Smooth muscle cell (in vitro differentiated cells): ENCODE data around the gene MXRA8. TPM values are rescaled to one million over a fixed set of nuclear protein-coding genes. Genes with fewer than 3 reads are reported as not detected.

Experiments
- DNase-seq: peaks from one replicate; lab custom pipeline; 2025; ENCODE audit not compliant: unreplicated experiment; lab: John Stamatoyannopoulos, UW
- H2AFZ ChIP-seq: fragments of 200-600 bp; sonication (generic); 2 replicates; pipeline ENCODE4 v1.6.0; 2016; ENCODE audit warnings: antibody characterized with exemption, low read depth, mild to moderate bottlenecking
- H3F3A ChIP-seq: fragments of 200-600 bp; sonication (generic); 2 replicates; pipeline ENCODE4 v1.6.0; 2017; ENCODE audit warnings: antibody characterized with exemption, low read depth
- H3K27ac ChIP-seq: fragments of 200-600 bp; sonication (generic); 2 replicates; pipeline ENCODE4 v1.5.1; 2016; ENCODE audit warnings: low read depth, mild to moderate bottlenecking
- H3K27me3 ChIP-seq: fragments of 200-600 bp; sonication (generic); 2 replicates; pipeline ENCODE4 v1.6.1; 2016; ENCODE audit warnings: low read depth, mild to moderate bottlenecking
- H3K36me3 ChIP-seq: fragments of 200-600 bp; sonication (generic); 2 replicates; pipeline ENCODE4 v1.5.1; 2016; ENCODE audit warnings: low read depth
- H3K4me1 ChIP-seq: fragments of 200-600 bp; sonication (generic); 2 replicates; pipeline ENCODE4 v1.5.1; 2016; ENCODE audit warnings: low read depth
- H3K4me2 ChIP-seq: fragments of 200-600 bp; sonication (generic); 2 replicates; pipeline ENCODE4 v1.6.0; 2016; ENCODE audit warnings: mild to moderate bottlenecking
- H3K4me3 ChIP-seq: fragments of 200-600 bp; sonication (generic); 2 replicates; pipeline ENCODE4 v1.5.1; 2016; ENCODE audit warnings: mild to moderate bottlenecking
- H3K79me2 ChIP-seq: fragments of 200-600 bp; sonication (generic); 2 replicates; pipeline ENCODE4 v1.6.0; 2016; ENCODE audit warnings: low read depth, mild to moderate bottlenecking
- H3K9ac ChIP-seq: fragments of 200-600 bp; sonication (generic); 2 replicates; pipeline ENCODE4 v1.6.0; 2016; ENCODE audit warnings: low read depth
- H3K9me3 ChIP-seq: fragments of 200-600 bp; sonication (generic); replicated peaks from 2 replicates; pipeline ENCODE4 v1.5.1; 2016; ENCODE audit warnings: low read depth
- H4K20me1 ChIP-seq: fragments of 200-600 bp; sonication (generic); 2 replicates; pipeline ENCODE4 v1.6.0; 2016; ENCODE audit warnings: low read depth
- CTCF ChIP-seq: fragments of 200-600 bp; sonication (generic); IDR thresholded peaks from 2 replicates; pipeline ENCODE4 v1.5.1; 2017; ENCODE audit warnings: borderline replicate concordance, mild to moderate bottlenecking, antibody characterized with exemption; ENCODE audit not compliant: insufficient read depth, poor library complexity, severe bottlenecking
- WGBS: methylation state at CpG from one replicate; pipeline ENCODE4 v1.1.7; 2016; ENCODE audit warnings: low lambda C conversion rate; 5-methylcytosine and 5-hydroxymethylcytosine counted together
- polyA plus RNA-seq: library from polyadenylated mRNA; unstranded; fragments of >200 nt; fragmentation: Nextera tagmentation; extraction: Ambion mirVana; gene quantifications from 2 replicates; pipeline ENCODE4 v1.2.1, GENCODE V29; 2016
- total RNA-seq: library from RNA; depleted of rRNA; stranded (reverse); fragments of >200 nt; gene quantifications from 2 replicates; pipeline ENCODE4 v1.2.3, GENCODE V29; 2014

The MXRA8 gene
- total and polyA plus RNA-seq, 2 experiments from 2014 or later: 266 to 597 TPM

- Histone ChIP-seq H3K27me3 (no peaks in the 10 kb centered on the region), H4K20me1 (peaks cover 75% of the 10 kb centered on the region), H3K27ac (peak within 1 kb of the TSS; percentile 88), H2AFZ (peak within 1 kb of the TSS; percentile 94), H3K9me3 (no peaks in the 10 kb centered on the region), H3K79me2 (peaks cover 34% of the 10 kb centered on the region), H3K4me1 (peaks cover 36% of the 10 kb centered on the region), H3K4me2 (peak within 1 kb of the TSS; percentile 99), H3K36me3 (no peaks in the 10 kb centered on the region), H3F3A (peaks cover 4% of the 10 kb centered on the region), H3K9ac (peak within 1 kb of the TSS; percentile 85), H3K4me3 (peak within 1 kb of the TSS; percentile 86)
- 2% methylated on average over 66 of the region's 131 CpGs for WGBS
- DNase-seq: peak; percentile 98
- TF ChIP-seq CTCF: no peak
Observed at GRCh38 chr1:1307923-1308755, 50.2 kb downstream of the MXRA8 start, which contains the start of the genes ACAP3 and PUSL1. TSS of gene ACAP3 (minus strand) at chr1:1307930. CDS start at chr1:1307815, 115 bp downstream. TSS of gene PUSL1 (plus strand) at chr1:1308597. CDS start at chr1:1308644, 47 bp downstream.

GRCh38 chr1:1307261-1307922 is 51.0 kb downstream of the MXRA8 start:
- peaks cover 40% of the 10 kb centered on the region for H3K79me2 ChIP-seq
- H3K4me1 ChIP-seq: peaks cover 36% of the 10 kb centered on the region
- no peaks in the 10 kb centered on the region for H3K9me3 ChIP-seq
- no peak overlapping the region for H2AFZ ChIP-seq
- no peak for DNase-seq
- no peaks in the 10 kb centered on the region for H3K27me3 ChIP-seq
- no peak for TF ChIP-seq CTCF
- H4K20me1 ChIP-seq: peaks cover 74% of the 10 kb centered on the region
- peak overlapping the region; percentile 99 for H3K4me2 ChIP-seq
- 3% methylated on average over 32 of the region's 83 CpGs for WGBS
- peaks cover 4% of the 10 kb centered on the region for H3F3A ChIP-seq
- H3K27ac ChIP-seq: peak overlapping the region; percentile 29
- no peaks in the 10 kb centered on the region for H3K36me3 ChIP-seq
- H3K4me3 ChIP-seq: peak overlapping the region; percentile 86
- peak overlapping the region; percentile 71 for H3K9ac ChIP-seq

- Histone ChIP-seq H4K20me1 (peaks cover 80% of the 10 kb centered on the region), H3F3A (peaks cover 4% of the 10 kb centered on the region), H2AFZ (no peak overlapping the region), H3K27ac (peak overlapping the region; percentile 29), H3K36me3 (no peaks in the 10 kb centered on the region), H3K4me3 (peak overlapping the region; percentile 86), H3K4me2 (peak overlapping the region; percentile 99), H3K27me3 (no peaks in the 10 kb centered on the region), H3K9me3 (no peaks in the 10 kb centered on the region), H3K9ac (peak overlapping the region; percentile 71), H3K79me2 (peaks cover 40% of the 10 kb centered on the region), H3K4me1 (peaks cover 36% of the 10 kb centered on the region)
- 60% methylated on average over 27 of the region's 27 CpGs for WGBS
- no peak for TF ChIP-seq CTCF
- DNase-seq: no peak
Observed at GRCh38 chr1:1306661-1307260, 51.6 kb downstream of the MXRA8 start.
